HG03095 (cell line): ENCODE data around the gene ESYT2.

Source experiments
- ATAC-seq: cut with Tn5 transposase; IDR thresholded peaks from one replicate; pipeline ENCODE4 v1.9.1; 2021; ENCODE audit warnings: moderate library complexity; ENCODE audit not compliant: unreplicated experiment

ESYT2 gene

DNA sequence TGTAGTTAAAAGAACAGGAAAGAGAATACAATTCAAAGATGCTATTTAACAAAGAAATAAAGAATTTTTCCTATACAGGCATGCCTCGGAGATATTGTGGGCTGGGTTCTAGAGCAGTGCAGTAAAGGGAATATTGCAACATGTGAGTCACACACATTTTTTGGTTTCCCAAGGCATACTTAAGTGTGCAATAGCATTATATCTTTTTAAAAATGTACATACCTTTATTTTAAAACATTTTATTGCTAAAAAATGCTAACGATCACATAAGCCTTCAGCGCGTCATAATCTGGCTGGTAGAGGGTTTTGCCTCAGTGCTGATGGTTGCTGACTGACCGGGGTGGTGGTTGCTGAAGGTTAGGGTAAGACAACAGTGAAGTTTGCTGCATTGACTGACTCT, 54.4 kb downstream of the ESYT2 start:
- ATAC-seq: no peak

DNA sequence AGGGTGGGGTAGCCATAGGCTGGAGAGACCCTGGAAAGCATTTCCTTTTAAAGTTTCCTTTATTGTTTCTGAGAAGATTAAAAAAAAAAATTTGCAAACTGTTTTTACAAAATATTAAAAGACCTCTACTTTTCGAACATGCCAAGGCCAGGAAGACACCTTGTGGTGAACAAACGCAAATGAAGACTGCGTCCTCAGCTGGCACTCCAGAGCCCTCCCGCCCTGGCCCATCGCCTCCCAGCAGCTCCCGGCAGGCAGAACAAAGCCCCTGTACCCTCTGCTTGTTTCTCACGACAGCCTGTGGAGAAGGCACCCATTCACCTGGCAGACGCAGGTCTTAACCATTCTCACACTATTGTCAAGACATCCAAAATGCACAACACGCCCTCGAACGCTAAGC, 56.4 kb downstream of the ESYT2 start:
- ATAC-seq: no peak

DNA sequence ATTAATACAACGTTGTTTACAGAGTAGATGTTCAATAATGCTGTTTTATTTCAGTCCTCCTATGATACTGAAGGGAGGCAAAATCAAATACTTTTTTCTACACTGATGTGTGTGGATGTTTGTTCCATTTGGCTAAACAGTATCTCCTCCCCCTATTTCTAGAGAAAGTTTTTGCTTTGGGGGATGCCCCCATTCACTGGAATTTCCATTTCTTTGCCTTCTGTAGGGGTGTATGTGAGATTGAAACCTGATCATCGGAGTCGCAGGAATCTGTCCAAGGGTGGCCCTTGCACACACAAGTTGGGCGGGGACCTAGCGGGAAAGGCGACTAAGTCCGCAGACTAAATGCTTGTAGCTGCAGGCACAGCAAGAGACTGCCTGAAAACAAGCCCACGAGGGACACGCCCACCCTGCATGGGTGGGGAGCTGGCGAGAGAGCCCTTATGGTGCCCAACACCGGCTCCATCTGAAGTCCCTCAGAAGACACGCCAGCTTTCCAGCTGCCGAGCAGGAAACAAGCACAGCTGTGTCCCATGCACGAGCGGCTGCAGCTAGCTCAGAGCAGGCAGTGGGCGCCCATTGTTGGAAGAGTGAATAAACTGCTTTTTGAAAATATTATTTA, 58.0 kb downstream of the ESYT2 start:
- ATAC-seq: no peak

DNA sequence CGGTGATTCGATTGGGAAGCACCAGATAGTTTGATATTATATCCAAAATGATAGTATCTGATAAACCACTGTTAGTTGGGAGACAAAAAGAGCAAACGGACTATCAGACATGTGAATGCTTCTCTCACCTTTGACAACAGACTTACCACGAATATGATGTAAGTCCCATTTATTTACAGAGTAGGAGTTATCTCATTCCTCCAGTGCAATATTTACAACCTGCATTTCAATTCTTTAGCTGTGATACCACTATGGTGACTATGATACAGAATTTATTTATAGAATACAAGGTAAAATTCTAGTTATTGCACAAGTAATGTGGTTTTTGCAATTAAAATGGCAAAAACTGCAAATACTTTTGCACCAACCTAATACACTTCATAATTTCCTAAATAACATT, 61.6 kb downstream of the ESYT2 start:
- no peak for ATAC-seq

DNA sequence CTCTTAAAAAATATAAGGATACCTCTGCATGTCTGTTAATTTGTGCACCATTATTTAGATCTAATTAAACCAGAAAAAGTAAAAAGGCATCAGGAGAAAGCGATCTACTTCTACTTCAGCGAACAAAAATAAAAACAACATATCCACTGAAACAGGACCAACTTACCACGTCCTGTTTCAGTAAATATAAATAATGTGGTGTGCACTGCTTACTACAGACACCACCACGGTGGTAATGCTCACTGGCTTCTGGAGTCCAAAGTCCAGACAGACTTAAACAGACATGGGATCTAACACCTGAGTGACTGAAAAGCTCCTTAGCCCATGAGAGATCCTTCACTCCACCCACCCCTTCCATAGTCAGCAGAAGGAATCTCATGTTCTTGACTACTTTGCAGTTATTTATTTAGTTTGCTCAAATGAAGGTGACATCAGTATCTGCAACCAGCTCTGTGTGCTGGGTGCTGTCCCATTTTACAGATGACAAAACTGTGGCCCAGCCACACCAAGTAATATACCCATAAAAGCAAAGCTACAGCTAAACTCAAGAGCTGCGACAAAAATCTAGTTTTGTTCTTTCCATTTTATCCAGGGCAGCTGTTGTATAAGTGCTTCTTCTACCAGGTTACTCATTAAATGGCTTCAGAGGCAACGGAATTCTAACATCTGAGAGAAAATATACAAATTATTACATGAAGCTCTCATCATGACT, 62.6 kb downstream of the ESYT2 start:
- ATAC-seq: no peak

DNA sequence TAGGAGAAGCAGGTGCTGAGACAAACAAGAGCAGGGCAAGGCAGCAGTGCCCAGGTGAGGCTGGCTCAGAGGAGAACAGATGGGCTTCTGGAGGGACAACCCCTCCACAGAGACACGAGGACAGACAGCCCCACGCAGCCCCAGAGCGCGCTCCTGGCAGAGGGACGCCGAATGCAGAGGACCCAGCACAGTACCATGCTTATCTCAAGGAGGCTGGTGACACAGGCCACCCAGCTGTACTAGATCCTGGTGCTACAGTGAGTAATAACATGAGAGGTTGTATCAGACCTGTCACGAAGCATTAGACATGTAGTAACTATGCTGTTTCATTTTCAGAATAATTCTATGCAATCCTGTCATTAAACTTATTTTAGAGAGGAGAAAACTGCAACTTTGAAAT, 64.3 kb downstream of the ESYT2 start:
- ATAC-seq: no peak

DNA sequence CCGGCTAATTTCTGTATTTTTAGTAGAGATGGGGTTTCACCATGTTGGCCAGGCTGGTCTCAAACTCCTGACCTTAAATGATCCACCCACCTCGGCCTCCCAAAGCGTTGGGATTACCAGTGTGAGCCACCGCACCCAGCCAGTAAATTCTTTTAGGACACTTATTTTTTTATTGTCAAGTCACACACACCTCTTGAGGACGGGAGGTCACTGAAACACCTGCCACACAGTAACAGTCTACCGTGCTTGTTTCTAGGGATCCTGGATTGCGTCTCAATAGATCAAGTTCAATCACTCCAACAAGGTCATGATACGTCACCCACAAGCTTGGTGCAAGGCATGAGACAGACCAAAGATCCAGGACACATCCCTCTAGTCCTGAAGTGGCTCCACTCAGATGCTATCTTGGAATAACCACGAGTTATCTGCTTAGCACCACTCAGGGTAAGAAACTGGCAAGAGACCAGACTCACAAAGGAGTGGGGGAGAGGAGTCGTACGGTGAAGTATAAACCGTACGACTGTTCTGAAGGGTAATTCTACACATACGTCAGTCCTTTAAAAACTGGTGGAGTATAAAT, 65.8 kb downstream of the ESYT2 start:
- ATAC-seq: no peak

DNA sequence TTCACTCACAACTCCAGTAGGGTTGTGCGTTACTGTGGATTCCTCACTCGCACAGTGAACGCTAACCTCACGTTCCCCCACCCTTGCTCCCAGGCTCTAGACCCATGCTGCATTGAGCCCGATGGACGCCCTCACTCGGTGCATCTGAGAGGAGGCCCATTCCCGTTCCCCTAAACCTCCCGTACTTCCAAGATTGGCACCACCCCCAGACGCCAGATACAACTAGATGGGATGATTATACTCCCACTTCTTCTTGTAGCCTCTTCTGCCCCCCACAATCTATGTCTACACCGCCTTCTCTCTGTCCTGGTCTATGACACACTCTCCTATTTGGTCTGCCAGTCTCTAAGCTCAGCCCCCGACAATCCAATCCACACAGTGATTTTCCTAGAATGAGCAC, 67.4 kb downstream of the ESYT2 start:
- no peak for ATAC-seq

DNA sequence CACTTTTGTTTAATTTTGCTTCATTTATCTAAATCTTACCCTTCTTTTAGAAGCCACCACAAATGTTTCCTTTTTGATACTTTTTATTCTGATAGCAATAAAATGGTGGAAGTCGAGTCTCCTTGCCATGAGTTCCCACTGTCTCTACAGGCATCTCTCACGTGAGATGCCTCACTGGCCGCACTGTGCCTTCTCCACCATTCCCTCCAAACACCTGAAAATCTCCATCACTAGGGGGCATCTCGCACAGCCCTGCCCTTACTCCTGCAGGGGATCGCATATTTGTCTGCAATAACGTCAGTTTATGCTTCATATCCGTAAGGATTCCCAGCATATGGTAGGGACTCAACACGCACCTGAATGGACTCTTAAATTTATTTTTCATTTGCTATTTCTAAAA, 68.4 kb downstream of the ESYT2 start:
- no peak for ATAC-seq

DNA sequence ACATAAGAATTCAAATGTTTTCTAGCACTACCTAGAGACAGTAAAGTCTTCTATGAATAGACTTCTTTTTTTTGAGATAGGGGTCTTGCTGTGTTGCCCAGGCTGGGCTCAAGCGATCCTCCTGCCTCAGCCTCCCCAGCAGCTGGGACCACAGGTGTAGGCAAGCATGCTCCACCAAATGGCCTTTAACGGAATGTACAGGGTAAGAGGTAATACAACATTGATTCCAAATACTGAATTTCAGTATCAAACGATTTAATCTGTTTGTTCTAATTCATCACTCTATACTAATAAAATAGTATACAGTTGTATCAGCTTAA, 68.9 kb downstream of the ESYT2 start:
- ATAC-seq: no peak

DNA sequence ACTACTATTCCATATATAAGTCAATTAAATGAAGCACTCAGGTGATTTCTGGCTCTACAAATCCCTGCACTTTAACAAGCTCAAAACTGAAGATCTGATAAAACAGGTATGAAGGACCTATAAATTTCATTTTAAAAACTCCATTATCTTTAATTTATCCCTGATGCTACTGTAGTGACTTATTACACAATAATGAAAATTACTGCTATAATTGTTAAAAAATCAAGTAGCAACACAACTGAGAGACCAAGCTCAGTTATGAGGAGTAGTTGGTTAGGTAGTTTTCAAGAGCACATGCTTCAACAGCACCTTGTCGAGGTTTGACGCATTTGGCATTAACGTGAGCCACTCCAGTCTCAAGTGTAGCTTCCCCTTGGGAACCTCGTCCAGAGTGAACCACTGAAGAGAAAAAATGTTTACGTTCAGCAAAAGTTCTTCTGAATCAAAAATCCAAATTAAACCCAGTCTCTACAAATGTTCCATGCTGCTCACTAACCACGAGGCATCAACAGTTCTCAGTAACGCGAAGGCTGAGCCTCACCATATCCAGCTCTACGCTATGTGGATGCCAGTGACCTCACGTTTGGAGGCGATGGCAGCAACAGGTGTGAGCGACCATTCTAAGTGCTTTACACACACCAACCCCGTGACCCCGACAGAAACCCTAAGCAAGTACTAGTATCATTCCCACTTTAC, 69.4 kb downstream of the ESYT2 start:
- no peak for ATAC-seq

DNA sequence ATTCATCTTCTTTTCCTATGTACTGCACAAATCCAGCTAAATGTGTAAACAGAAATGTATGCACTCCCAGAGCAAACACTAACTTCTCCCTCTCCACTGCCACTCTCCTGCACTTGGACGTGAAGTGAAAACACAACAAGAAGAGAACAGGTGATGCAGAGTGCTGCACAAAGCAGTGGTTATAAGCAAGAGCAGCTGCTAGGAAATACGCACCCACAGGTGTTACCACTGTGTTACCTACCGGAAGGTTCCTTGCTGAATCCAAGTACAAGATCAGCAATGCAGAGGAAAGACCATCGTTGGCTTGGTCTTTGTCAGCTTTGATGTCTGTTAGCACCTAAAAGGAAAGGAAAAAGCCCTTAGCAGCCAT, 70.1 kb downstream of the ESYT2 start:
- no peak for ATAC-seq

DNA sequence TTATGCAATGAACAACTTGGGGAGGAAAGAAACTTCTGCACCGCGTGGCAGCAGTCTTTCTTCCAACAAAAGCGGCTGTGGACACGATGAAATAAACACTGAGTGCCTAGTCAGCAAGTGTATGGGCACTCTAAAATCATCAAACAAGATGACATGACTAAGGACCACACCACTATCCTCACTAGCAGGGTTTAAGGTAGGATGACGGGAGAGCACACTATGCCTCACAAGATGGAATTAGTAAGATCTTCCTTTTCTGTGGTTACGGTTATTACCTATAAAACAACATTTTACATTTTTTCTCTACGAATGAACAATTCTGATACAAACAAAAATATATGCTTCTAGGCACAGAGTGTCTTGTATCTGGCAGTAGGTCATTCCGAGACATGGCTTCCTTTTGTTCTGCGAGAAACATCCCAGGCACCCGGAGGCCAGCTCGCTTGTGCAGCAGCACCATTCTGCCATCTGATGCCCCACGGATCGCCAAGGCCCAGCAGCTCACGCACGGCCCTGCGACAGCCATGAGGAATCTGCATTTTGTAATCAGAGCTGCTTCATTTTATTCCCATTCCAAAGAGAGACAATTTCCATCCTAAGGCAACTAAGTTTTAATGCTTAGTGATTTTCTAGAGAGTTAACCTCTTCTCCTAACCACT, 70.6 kb downstream of the ESYT2 start:
- ATAC-seq: no peak

DNA sequence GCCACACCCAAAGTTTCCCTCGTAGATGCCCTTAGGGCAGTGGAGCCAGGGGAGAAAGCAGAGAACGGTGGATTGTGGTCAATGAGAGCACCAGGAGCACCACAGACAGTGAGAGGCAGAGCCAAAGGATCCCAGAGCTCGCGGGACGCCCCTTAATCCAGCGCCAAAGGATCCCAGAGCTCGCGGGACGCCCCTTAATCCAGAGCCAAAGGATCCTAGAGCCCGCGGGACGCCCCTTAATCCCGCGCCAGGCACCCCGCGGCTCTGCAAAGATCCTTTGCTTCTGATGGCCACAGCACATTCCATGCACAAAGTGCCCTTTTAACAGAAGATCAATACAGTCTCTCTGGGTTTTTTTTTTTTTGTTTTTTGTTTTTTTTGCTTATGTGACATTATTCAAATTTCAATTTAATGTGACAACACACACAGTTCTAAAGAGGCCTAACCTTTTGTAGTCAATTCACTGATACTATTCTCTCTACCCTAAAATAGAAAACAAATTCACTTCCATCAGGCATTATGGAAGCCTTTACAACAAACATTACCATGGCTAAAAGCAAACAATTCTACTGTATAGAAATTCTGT, 71.8 kb downstream of the ESYT2 start:
- no peak for ATAC-seq

DNA sequence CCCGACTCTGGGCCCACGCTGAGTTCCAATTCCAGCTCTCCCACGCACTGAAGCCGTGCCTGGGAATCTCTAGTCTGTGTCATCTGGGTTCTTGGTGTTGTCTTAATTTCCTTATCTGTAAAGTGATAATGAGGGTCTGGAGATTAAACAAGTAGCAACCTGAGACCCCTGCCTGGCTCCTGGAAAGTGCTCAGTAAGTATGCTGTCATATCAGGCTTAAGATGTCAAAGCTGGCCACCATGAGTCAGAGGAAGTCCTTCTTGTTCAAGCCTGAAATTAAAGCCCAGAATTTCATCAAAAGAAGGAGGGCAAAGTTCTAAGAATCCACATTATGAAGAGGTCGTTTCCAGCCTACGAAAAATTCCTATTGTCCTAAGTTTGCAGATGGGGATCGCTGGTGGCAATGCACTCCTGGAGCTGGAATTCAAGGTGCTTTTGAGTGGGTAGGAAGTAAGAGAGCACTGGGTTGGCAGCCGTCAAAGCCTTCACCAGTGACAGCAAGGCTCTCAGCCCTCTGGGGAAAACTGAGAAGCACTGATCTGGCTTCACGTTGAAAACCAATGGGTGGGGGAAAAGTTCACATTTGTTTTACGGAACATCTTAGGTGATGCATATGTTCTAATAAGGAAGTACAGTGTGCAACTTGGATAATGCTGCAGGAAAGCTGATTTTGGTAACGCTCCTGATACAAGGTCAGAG, 74.4 kb downstream of the ESYT2 start:
- ATAC-seq: no peak

DNA sequence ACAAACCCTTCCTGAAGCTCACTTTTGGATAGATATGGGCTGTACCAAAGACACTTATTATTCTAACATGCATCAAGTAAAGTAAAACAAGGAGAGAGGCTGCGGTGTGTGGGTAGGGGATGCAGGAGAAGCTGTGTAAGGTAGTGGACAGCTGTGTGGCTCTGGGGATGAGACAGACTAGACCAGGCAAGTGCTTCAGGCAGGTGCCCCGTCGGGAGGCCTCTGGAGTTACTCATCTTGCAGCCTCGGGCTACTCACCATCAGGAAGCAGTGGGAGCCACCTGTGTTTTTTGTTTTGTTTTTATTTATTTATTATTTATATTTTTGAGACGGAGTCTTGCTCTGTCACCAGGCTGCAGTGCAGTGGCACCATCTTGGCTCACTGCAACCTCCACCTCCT, 75.4 kb downstream of the ESYT2 start:
- ATAC-seq: no peak

DNA sequence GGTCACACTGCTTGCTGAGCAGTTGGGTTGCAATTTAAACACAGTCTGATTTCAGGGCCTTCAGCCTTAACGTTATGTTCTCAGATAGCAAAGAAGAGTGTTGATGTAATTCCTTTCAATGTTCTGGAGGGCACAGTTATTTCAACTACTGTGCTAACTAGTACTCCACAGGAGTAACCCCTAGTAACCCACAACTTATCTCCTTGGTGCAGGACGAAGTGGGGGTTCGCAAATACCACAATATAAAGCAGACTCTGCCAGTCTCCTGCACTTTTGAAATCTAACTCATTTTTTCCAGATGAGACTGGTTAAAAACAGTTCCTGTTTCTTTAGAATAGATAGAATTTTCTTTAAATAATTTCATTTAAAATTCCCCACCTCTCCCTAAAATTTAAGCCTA, 77.6 kb downstream of the ESYT2 start:
- ATAC-seq: no peak

DNA sequence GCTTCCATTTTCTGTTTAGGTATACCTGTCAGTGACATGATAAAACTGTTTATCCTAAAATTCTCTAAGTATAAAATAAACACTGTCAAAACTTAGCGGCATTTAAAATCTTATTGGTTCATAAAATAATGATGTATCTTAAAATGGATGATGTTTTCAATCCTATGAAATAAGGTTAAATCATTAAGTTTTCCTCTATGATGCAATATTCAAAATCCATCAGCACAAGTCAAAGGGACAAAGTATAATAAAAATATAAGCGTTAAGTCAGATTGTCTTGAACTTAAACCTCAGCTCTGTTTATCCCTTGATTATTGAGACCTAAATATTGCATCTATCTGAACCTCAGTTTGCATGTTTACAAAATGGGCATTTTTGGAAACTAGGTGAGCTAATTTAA, 78.1 kb downstream of the ESYT2 start:
- ATAC-seq: no peak

DNA sequence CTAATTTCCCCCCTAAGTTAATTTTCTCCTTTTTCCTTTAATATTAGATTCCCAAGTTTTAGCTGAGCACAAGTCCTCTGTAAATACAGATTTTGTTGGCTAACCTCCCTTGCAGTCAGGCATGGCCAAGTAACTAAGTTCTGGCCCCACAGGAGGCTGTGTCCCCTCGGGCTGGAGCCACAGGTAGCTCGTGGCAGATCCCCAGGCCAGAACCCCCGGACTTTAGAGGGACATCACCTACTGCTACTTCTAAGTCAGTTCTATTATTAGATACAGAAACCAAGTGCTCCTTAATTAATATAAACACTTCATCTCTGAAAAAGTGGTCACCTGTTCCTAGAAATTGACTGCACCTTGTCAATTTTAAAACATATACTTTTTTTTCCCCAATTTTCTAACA, 78.6 kb downstream of the ESYT2 start:
- no peak for ATAC-seq

DNA sequence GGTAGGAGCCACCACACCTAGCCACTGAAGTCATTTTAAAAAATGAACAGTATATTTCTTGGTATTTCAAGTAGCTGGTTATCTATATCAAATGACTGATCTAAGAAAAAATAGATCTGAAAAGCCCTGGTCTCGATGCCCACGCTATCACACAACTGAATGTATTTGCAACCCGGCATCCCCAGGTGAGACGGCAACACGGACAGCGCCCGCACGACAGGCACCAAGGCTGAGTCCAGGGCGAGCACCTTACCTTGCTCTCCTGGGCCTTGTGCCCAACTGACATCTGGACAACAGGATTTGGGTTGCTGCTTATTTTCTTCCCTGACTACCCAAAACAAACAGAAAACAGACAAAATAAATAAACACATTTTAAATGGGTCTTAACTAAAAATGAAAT, 79.9 kb downstream of the ESYT2 start:
- ATAC-seq: no peak

DNA sequence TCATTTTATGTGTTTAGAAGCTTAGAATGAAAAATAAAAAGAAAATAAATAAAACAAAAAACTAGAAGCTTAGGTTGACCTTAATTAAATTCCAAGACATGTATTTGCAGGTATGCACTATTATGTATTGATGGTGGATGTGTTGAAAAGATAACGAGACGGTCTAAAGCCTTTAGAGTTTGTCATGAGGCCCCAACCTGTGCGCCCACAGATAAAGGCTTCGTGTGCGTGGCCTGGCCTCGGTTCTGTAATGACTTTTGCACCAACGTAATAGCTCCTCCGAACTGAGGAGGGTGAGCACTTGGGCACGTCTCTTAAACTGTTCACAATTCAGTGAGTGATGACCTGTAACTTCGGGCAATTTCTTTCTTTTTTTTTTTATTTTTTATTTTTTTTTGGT, 81.0 kb downstream of the ESYT2 start:
- no peak for ATAC-seq
